Neural progenitor cell (in vitro differentiated cells): ENCODE results near the gene C4BPA.

Experiments used
- CTCF ChIP-seq: fragments of 200-600 bp; sonication (generic); IDR thresholded peaks from 2 replicates; pipeline ENCODE4 v1.5.1; 2017; ENCODE audit warnings: antibody characterized with exemption, mild to moderate bottlenecking
- EZH2 ChIP-seq: fragments of 200-600 bp; sonication (generic); IDR thresholded peaks from 2 replicates; pipeline ENCODE4 v1.6.1; 2017; ENCODE audit warnings: antibody characterized with exemption, mild to moderate bottlenecking, moderate library complexity

- no peak for TF ChIP-seq CTCF
- TF ChIP-seq EZH2: no peak
These were observed 39.5 kb upstream of the C4BPA start for GRCh38 chr1:207064561-207064960.
